Brain microvascular endothelial cell (primary cell): ENCODE results near the gene ERBB3.

Source experiments
- DNase-seq: peaks from one replicate; pipeline ENCODE4 v3.0.0-alpha.2; 2020
- H3K27ac ChIP-seq: fragments of 250-450 bp; sonication (Bioruptor Pico); 2 replicates; pipeline ENCODE4 v1.5.1; 2020; ENCODE audit warnings: mild to moderate bottlenecking, moderate library complexity
- H3K27me3 ChIP-seq: fragments of 250-450 bp; sonication (Bioruptor Pico); replicated peaks from 2 replicates; pipeline ENCODE4 v1.5.1; 2020; ENCODE audit warnings: mild to moderate bottlenecking
- H3K36me3 ChIP-seq: fragments of 250-450 bp; sonication (Bioruptor Pico); replicated peaks from 2 replicates; pipeline ENCODE4 v1.5.1; 2020; ENCODE audit warnings: mild to moderate bottlenecking
- H3K4me3 ChIP-seq: 2 replicates; pipeline ENCODE4 v1.5.1; 2011; ENCODE audit warnings: low read depth, mild to moderate bottlenecking, control low read depth, low read length, moderate library complexity
- CTCF ChIP-seq: IDR thresholded peaks from 2 replicates; pipeline ENCODE4 v1.5.1; 2011; ENCODE audit warnings: low read depth, mild to moderate bottlenecking, moderate library complexity, low read length, control low read depth, inconsistent platforms; ENCODE audit errors: missing control alignments
- in situ Hi-C: cut with HindIII; loops from 2 replicates; pipeline ENCODE4 v1.10.0; 2017; ENCODE audit warnings: low sequenced_read_pairs, low pct_ligation_motif_present

Gene ERBB3

GRCh38 chr12:56082967-56083366 lies 3.0 kb downstream of the ERBB3 start:
- TF ChIP-seq CTCF: no peak
- in situ Hi-C loops: no loop called here

GRCh38 chr12:56084958-56085543 lies 5.1 kb downstream of the ERBB3 start:
- peak; percentile 72 for TF ChIP-seq CTCF
- no peak for DNase-seq
- Histone ChIP-seq H3K27me3 (peaks cover 10% of the 10 kb centered on the region), H3K27ac (no peak overlapping the region), H3K4me3 (no peak overlapping the region), H3K36me3 (no peaks in the 10 kb centered on the region)
- in situ Hi-C loops: no loop called here

More at GRCh38 chr12:56082967-56083366, 3.0 kb downstream of the ERBB3 start:
- Histone ChIP-seq H3K4me3 (no peak overlapping the region), H3K27ac (no peak overlapping the region), H3K27me3 (peaks cover 10% of the 10 kb centered on the region), H3K36me3 (no peaks in the 10 kb centered on the region)
- no peak for DNase-seq

GRCh38 chr12:56086096-56086495 lies 6.1 kb downstream of the ERBB3 start:
- H3K36me3 ChIP-seq: no peaks in the 10 kb centered on the region
- peaks cover 10% of the 10 kb centered on the region for H3K27me3 ChIP-seq
- in situ Hi-C loops: no loop called here
- TF ChIP-seq CTCF: no peak
- no peak overlapping the region for H3K27ac ChIP-seq
- no peak overlapping the region for H3K4me3 ChIP-seq
- DNase-seq: no peak

- DNase-seq: no peak
- H3K36me3 ChIP-seq: no peaks in the 10 kb centered on the region
- peaks cover 10% of the 10 kb centered on the region for H3K27me3 ChIP-seq
- TF ChIP-seq CTCF: no peak
- in situ Hi-C loops: no loop called here
- no peak overlapping the region for H3K27ac ChIP-seq
- H3K4me3 ChIP-seq: no peak overlapping the region
Measured at GRCh38 chr12:56086608-56087007, 6.6 kb downstream of the ERBB3 start.

GRCh38 chr12:56087220-56087619 lies 7.3 kb downstream of the ERBB3 start:
- TF ChIP-seq CTCF: no peak
- Histone ChIP-seq H3K27ac (no peak overlapping the region), H3K4me3 (no peak overlapping the region), H3K36me3 (no peaks in the 10 kb centered on the region), H3K27me3 (peaks cover 6% of the 10 kb centered on the region)
- in situ Hi-C loops: no loop called here
- no peak for DNase-seq

GRCh38 chr12:56097738-56098137 lies 17.8 kb downstream of the ERBB3 start:
- in situ Hi-C loops: no loop called here
- no peak overlapping the region for H3K4me3 ChIP-seq
- no peak for TF ChIP-seq CTCF
- peaks cover 11% of the 10 kb centered on the region for H3K27me3 ChIP-seq
- H3K27ac ChIP-seq: no peak overlapping the region
- no peaks in the 10 kb centered on the region for H3K36me3 ChIP-seq
- no peak for DNase-seq
